Common myeloid progenitor, CD34-positive (primary cell): ENCODE data around the gene RNH1.
A peak's percentile ranks its signal among the peaks of the same experiment; 100 is the strongest.

Experiments
- CTCF ChIA-PET: fragments of 350-600 bp; sonication (Branson Sonifier 250); formaldehyde crosslinking; loops from one replicate; lab custom pipeline; 2021; ENCODE audit warnings: antibody characterized with exemption; lab: Charles Lee
- POLR2A ChIA-PET: fragments of 350-600 bp; sonication (Branson Sonifier 250); formaldehyde crosslinking; loops from one replicate; lab custom pipeline; 2021; ENCODE audit warnings: antibody characterized with exemption; lab: Charles Lee
- DNase-seq, 3 donors: peaks; one replicate each; pipeline versions ENCODE4 v3.0.0 to v3.0.0-alpha.2; 2013
- H3K27ac ChIP-seq, 2 experiments: 1 replicate in 1 of 2; 2 replicates in 1 of 2; pipeline ENCODE4 v1.7.0; 2013; ENCODE audit warnings: inconsistent platforms in 2 of 2, low read length in 2 of 2, mild to moderate bottlenecking in 2 of 2, low read depth in 1 of 2, moderate library complexity in 1 of 2; ENCODE audit not compliant: severe bottlenecking in 2 of 2, insufficient read depth in 1 of 2, poor library complexity in 1 of 2
- H3K27me3 ChIP-seq, 5 experiments: replicated peaks in 2 of 5; 1 replicate in 3 of 5; 2 replicates in 2 of 5; pipeline versions ENCODE4 v1.6.1 to v1.7.0; 2013; ENCODE audit warnings: low read length in 4 of 5, mild to moderate bottlenecking in 2 of 5, moderate library complexity in 2 of 5, inconsistent platforms in 1 of 5; ENCODE audit not compliant: insufficient read depth in 5 of 5, control insufficient read depth in 4 of 5
- H3K36me3 ChIP-seq, 4 experiments: 1 replicate in 2 of 4; 2 replicates in 2 of 4; pipeline versions ENCODE4 v1.6.1 to v1.7.0; 2013; ENCODE audit warnings: low read length in 3 of 4, control low read depth in 1 of 4, mild to moderate bottlenecking in 1 of 4; ENCODE audit not compliant: control insufficient read depth in 4 of 4, insufficient read depth in 4 of 4
- H3K4me1 ChIP-seq, 4 experiments: 1 replicate in 3 of 4; 2 replicates in 1 of 4; pipeline versions ENCODE4 v1.6.1 to v1.7.1; 2013; ENCODE audit warnings: low read length in 3 of 4, mild to moderate bottlenecking in 3 of 4, control low read depth in 1 of 4, inconsistent platforms in 1 of 4, moderate library complexity in 1 of 4; ENCODE audit not compliant: control insufficient read depth in 4 of 4, insufficient read depth in 4 of 4; ENCODE audit errors: control extremely low read depth in 1 of 4
- H3K4me3 ChIP-seq, 7 experiments: 1 replicate in 4 of 7; 2 replicates in 3 of 7; pipeline versions ENCODE4 v1.5.1 to v1.7.0; 2013; ENCODE audit warnings: mild to moderate bottlenecking in 7 of 7, low read length in 6 of 7, moderate library complexity in 6 of 7, inconsistent platforms in 2 of 7, low read depth in 2 of 7, control low read depth in 1 of 7; ENCODE audit not compliant: insufficient read depth in 4 of 7, control insufficient read depth in 1 of 7; ENCODE audit errors: extremely low read depth in 1 of 7
- H3K9me3 ChIP-seq, 5 experiments: 1 replicate in 4 of 5; 2 replicates in 1 of 5; pipeline versions ENCODE4 v1.6.1 to v1.7.1; 2013; ENCODE audit warnings: low read length in 4 of 5, mild to moderate bottlenecking in 2 of 5, inconsistent platforms in 1 of 5, low read depth in 1 of 5, moderate library complexity in 1 of 5; ENCODE audit not compliant: control insufficient read depth in 4 of 5, insufficient read depth in 2 of 5; ENCODE audit errors: control extremely low read depth in 1 of 5
- WGBS: methylation state at CpG from one replicate; pipeline ENCODE4 v1.1.5; 2013; ENCODE audit not compliant: insufficient coverage; 5-methylcytosine and 5-hydroxymethylcytosine counted together

Gene RNH1

DNA sequence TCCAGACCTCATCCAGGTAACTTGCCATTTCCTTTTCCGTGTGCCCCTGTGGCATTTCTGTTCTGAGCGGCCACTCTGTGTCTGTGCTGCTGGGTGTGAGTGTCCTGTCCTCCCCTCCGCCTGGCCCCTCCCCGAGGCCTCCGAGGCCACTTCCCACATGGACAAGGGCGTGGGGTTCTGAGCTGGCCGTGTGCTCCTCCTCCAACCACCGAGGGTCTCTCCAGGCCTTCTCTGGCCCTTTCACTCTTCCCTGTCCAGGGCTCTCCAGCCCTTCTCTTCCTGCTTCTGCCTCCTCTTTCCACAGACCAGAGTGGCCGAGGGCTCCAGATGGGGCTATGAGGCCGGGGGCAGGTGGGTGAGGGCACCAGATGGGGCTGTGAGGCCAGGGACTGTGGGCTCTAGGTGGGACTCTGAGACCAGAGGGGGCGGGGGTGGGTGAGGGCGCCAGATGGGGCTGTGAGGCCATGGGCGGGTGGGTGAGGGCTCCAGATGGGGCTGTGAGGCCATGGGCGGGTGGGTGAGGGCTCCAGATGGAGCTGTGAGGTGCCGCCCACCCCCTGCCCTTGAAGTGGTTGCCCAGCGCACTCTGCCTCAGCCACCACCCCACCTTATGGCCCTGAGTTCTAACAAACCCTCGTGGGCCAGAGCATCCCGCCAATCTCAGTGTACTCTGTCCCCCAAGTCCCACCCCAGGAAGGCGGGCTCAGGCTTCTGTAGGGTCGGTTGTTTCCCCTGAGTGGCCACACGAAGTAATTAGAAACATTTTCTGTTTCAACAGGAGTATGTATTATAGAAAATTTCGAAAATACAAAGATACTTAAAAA lies 32.9 kb downstream of the RNH1 start:
- Histone ChIP-seq H3K9me3 (no peaks in the 10 kb centered on the region), H3K27ac (no peak overlapping the region), H3K27me3 (no peaks in the 10 kb centered on the region), H3K4me3 (no peak overlapping the region), H3K4me1 (peaks cover 0 to 5% (median 0%) of the 10 kb centered on the region in 4 experiments), H3K36me3 (peaks cover 0 to 14% (median 4%) of the 10 kb centered on the region in 4 experiments)
- ChIA-PET CTCF (interaction anchor here (1.0 to 1.2 kb wide), 2 partner anchors 12 to 23 kb away, joined by 3 read pairs; no protein-coding TSS in a partner anchor), POLR2A (interaction anchor here (0.9 kb wide), 1 partner anchor 17 kb away, joined by 3 read pairs; no protein-coding TSS in a partner anchor)
- 94% methylated on average over 11 of the region's 22 CpGs for WGBS
- DNase-seq, result no peak

GRCh38 chr11:473415-473814 lies 33.6 kb downstream of the RNH1 start:
- peaks cover 0 to 12% (median 4%) of the 10 kb centered on the region in 4 experiments for H3K36me3 ChIP-seq
- DNase-seq, result no peak
- no peaks in the 10 kb centered on the region for H3K27me3 ChIP-seq
- no peak overlapping the region for H3K4me3 ChIP-seq
- CTCF ChIA-PET, result interaction anchor here (1.2 kb wide), 1 partner anchor 22 kb away, joined by 3 read pairs; no protein-coding TSS in a partner anchor
- H3K27ac ChIP-seq, result no peak overlapping the region
- peaks cover 0 to 7% (median 0%) of the 10 kb centered on the region in 4 experiments for H3K4me1 ChIP-seq
- POLR2A ChIA-PET, result no interaction called here
- WGBS, result 99% methylated on average over 16 of the region's 19 CpGs
- no peaks in the 10 kb centered on the region for H3K9me3 ChIP-seq

DNA sequence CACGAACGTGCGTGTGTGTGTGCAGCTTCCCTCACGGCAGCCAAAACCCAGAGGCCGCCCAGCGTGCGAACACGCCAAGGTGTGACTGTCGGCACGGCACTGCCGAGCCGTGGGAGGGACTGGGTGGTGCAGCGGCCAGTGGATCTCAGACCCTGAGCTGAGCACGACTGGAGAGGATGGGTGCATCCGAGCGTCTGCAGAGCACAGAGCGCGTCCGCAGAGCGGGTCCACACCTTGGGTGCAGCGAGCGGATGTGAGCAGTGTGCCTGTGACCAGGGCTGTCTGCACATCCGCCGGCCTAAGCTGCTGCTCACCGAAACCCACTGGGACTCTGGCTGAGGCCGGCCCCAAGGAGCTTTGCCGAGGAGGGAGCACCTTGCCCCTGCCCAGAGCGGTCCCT lies 34.2 kb downstream of the RNH1 start:
- Histone ChIP-seq H3K27me3 (no peaks in the 10 kb centered on the region), H3K9me3 (no peaks in the 10 kb centered on the region), H3K4me1 (peaks cover 0 to 8% (median 0%) of the 10 kb centered on the region in 4 experiments), H3K27ac (no peak overlapping the region), H3K4me3 (no peak overlapping the region), H3K36me3 (peaks cover 0 to 15% (median 4%) of the 10 kb centered on the region in 4 experiments)
- CTCF ChIA-PET, result interaction anchor here (1.2 kb wide), 1 partner anchor 21 kb away, joined by 3 read pairs; no protein-coding TSS in a partner anchor
- DNase-seq, result no peak
- WGBS, result 96% methylated on average over 25 of the region's 28 CpGs
- POLR2A ChIA-PET, result no interaction called here

DNA sequence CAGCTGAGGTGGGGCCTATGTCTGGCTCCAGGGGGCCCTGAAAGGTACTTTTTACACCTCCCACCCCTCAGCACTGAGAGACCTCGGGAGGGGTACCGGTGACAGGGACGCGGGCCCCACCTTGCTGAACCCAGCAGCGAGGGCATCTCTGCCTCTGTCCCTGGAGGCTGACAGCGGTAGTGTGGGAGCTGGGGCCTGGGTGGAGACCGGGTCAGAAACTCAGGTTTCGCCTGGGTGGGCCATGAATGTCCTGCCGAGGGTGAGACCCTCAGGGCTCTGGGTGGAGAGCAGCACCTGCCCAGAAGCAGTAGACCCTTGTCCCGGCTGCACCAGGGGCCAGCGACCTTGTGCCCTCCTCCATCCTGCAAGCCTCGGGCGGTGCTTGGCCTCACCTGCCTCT lies 34.8 kb downstream of the RNH1 start:
- no peak overlapping the region for H3K27ac ChIP-seq
- no peak overlapping the region for H3K4me3 ChIP-seq
- peaks cover 0 to 15% (median 4%) of the 10 kb centered on the region in 4 experiments for H3K36me3 ChIP-seq
- WGBS, result 96% methylated on average over 12 of the region's 13 CpGs
- peaks cover 0 to 8% (median 0%) of the 10 kb centered on the region in 4 experiments for H3K4me1 ChIP-seq
- no peak for DNase-seq
- no peaks in the 10 kb centered on the region for H3K27me3 ChIP-seq
- POLR2A ChIA-PET, result no interaction called here
- no peaks in the 10 kb centered on the region for H3K9me3 ChIP-seq
- CTCF ChIA-PET, result no interaction called here

DNA sequence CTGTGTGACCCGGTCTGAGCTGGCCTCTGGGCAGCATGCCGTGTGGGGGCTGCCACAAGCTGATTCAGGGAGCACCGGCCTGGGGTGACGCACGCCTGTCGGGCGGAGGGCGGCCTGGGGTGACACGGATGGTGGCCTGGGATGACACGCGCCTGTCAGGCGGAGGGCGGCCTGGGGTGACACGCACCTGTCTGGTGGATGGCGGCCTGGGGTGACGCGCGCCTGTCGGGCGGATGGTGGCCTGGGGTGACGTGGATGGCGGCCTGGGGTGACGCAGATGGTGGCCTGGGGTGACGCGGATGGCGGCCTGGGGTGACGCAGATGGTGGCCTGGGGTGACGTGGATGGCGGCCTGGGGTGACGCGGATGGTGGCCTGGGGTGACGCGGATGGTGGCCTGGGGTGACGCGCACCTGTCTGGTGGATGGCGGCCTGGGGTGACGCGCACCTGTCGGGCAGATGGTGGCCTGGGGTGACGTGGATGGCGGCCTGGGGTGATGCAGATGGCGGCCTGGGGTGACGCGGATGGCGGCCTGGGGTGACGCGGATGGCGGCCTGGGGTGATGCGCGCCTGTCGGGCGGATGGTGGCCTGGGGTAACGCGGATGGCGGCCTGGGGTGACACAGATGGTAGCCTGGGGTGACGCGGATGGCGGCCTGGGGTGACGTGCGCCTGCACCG lies 35.4 kb downstream of the RNH1 start:
- ChIA-PET CTCF (no interaction called here), POLR2A (no interaction called here)
- H3K36me3 ChIP-seq, result peaks cover 0 to 15% (median 2%) of the 10 kb centered on the region in 4 experiments
- peak in 2 of 3 donors; percentile 35 to 37 for DNase-seq
- H3K9me3 ChIP-seq, result no peaks in the 10 kb centered on the region
- peaks cover 0 to 10% (median 0%) of the 10 kb centered on the region in 4 experiments for H3K4me1 ChIP-seq
- no peak overlapping the region for H3K4me3 ChIP-seq
- no peak overlapping the region for H3K27ac ChIP-seq
- no peaks in the 10 kb centered on the region for H3K27me3 ChIP-seq
- 96% methylated on average over 57 of the region's 61 CpGs for WGBS

- 98% methylated on average over 16 of the region's 28 CpGs for WGBS
- no peaks in the 10 kb centered on the region for H3K9me3 ChIP-seq
- ChIA-PET CTCF (interaction anchor here (1.0 kb wide), 1 partner anchor 22 kb away, joined by 3 read pairs; no protein-coding TSS in a partner anchor), POLR2A (no interaction called here)
- H3K27me3 ChIP-seq, result no peaks in the 10 kb centered on the region
- DNase-seq, result no peak
- H3K27ac ChIP-seq, result no peak overlapping the region
- H3K4me3 ChIP-seq, result no peak overlapping the region
- peaks cover 0 to 23% (median 3%) of the 10 kb centered on the region in 4 experiments for H3K4me1 ChIP-seq
- peaks cover under 1 to 17% (median 2%) of the 10 kb centered on the region in 4 experiments for H3K36me3 ChIP-seq
These were observed 37.1 kb downstream of the RNH1 start for GRCh38 chr11:469684-470560.
